A549 (cell line): ENCODE measurements around the gene SLC35A4. TPM values are rescaled to one million over a fixed set of nuclear protein-coding genes. Genes with fewer than 3 reads are reported as not detected.

ENCODE experiments used
- ATAC-seq, 2 experiments: fragments of 200-7000 bp in 1 of 2; fragments of >200 bp in 1 of 2; cut with Nextera tagmentation in 1 of 2; cut with Tn5 transposase in 1 of 2; 3 replicates each; pipeline versions ENCODE4 v1.8.0 to v1.9.1; 2018 to 2020; ENCODE audit warnings: mild to moderate bottlenecking in 1 of 2, moderate library complexity in 1 of 2
- CTCF ChIA-PET: fragments of 300-600 bp; sonication (Branson Sonifier 250); formaldehyde crosslinking; extraction: SDS; loops from one replicate; lab custom pipeline; 2021; ENCODE audit warnings: antibody characterized with exemption, inconsistent platforms; lab: Yijun Ruan, JAX
- POLR2A ChIA-PET: fragments of 350-600 bp; formaldehyde crosslinking; extraction: SDS; loops from one replicate; lab custom pipeline; 2021; ENCODE audit warnings: antibody characterized with exemption, inconsistent platforms; lab: Yijun Ruan, JAX
- DNase-seq, 2 experiments: peaks; one replicate each; pipeline versions ENCODE4 v3.0.0 to v3.0.0-alpha.2; 2011 to 2016; ENCODE audit warnings: low read depth in 1 of 2, low spot score in 1 of 2
- FAIRE-seq: peaks from 2 replicates; lab custom pipeline; 2011; peaks lifted over from hg19 to GRCh38; lab: Jason Lieb, UNC
- H3K27ac ChIP-seq, 2 experiments: fragments of >200 bp; sonication (Bioruptor Twin); formaldehyde crosslinking; 3 replicates each; pipeline ENCODE4 v1.5.1; 2016 to 2017
- H3K4me1 ChIP-seq: fragments of >200 bp; sonication (Bioruptor Twin); formaldehyde crosslinking; 3 replicates; pipeline ENCODE4 v1.6.1; 2016
- H3K4me2 ChIP-seq: fragments of >200 bp; sonication (Bioruptor Twin); formaldehyde crosslinking; 3 replicates; pipeline ENCODE4 v1.6.1; 2016
- H3K4me3 ChIP-seq: fragments of >200 bp; sonication (Bioruptor Twin); formaldehyde crosslinking; 3 replicates; pipeline ENCODE4 v1.5.1; 2016
- H3K9me3 ChIP-seq: fragments of >200 bp; sonication (Bioruptor Twin); formaldehyde crosslinking; 3 replicates; pipeline ENCODE4 v1.6.1; 2016
- BCL3 ChIP-seq: fragments of >200 bp; sonication (Bioruptor Twin); formaldehyde crosslinking; IDR thresholded peaks from 3 replicates; pipeline ENCODE4 v1.6.1; 2016
- CEBPB ChIP-seq, 2 experiments: fragments of >200 bp in 1 of 2; sonication (Bioruptor Twin) in 1 of 2; formaldehyde crosslinking in 1 of 2; IDR thresholded peaks; 2 replicates each; pipeline ENCODE4 v1.6.1; 2012 to 2016
- EHMT2 ChIP-seq: fragments of 200-600 bp; sonication (generic); IDR thresholded peaks from 2 replicates; pipeline ENCODE4 v1.6.1; 2016; ENCODE audit warnings: antibody characterized with exemption, low read depth, mild to moderate bottlenecking, moderate library complexity
- ESRRA ChIP-seq: fragments of 150-350 bp; IDR thresholded peaks from 2 replicates; pipeline ENCODE4 v1.6.1; 2014; ENCODE audit warnings: mild to moderate bottlenecking, low read length, borderline replicate concordance
- GATA3 ChIP-seq: IDR thresholded peaks from 2 replicates; pipeline ENCODE4 v1.6.1; 2012; ENCODE audit warnings: borderline replicate concordance
- HMGXB4 ChIP-seq: fragments of 250-450 bp; sonication (Bioruptor Pico); IDR thresholded peaks from 2 replicates; pipeline ENCODE4 v1.5.0; 2021; ENCODE audit warnings: mild to moderate bottlenecking, moderate library complexity, borderline replicate concordance
- HOXA7 ChIP-seq: fragments of 250-450 bp; sonication (Bioruptor Pico); IDR thresholded peaks from 2 replicates; pipeline ENCODE4 v1.5.0; 2020; ENCODE audit warnings: mild to moderate bottlenecking, moderate library complexity
- HOXB5 ChIP-seq: fragments of 250-450 bp; sonication (Bioruptor Pico); IDR thresholded peaks from 2 replicates; pipeline ENCODE4 v1.5.0; 2020; ENCODE audit warnings: mild to moderate bottlenecking, moderate library complexity
- JUN ChIP-seq, 2 experiments: fragments of >200 bp; sonication (Bioruptor Twin); formaldehyde crosslinking; IDR thresholded peaks; 2 replicates in 1 of 2; 3 replicates in 1 of 2; pipeline ENCODE4 v1.6.1; 2016 to 2017
- MAFK ChIP-seq: fragments of 450-650 bp; IDR thresholded peaks from 2 replicates; pipeline ENCODE4 v1.6.1; 2014; ENCODE audit not compliant: partially characterized antibody
- MAX ChIP-seq: IDR thresholded peaks from 2 replicates; pipeline ENCODE4 v1.6.1; 2012
- NR3C1 ChIP-seq: fragments of >200 bp; sonication (Bioruptor Twin); formaldehyde crosslinking; IDR thresholded peaks from 3 replicates; pipeline ENCODE4 v1.6.1; 2017
- PHF8 ChIP-seq: fragments of 200-600 bp; sonication (generic); IDR thresholded peaks from 2 replicates; pipeline ENCODE4 v1.6.1; 2016; ENCODE audit warnings: low read depth, mild to moderate bottlenecking, antibody characterized with exemption, moderate library complexity, borderline replicate concordance
- POLR2A ChIP-seq: IDR thresholded peaks from 2 replicates; pipeline ENCODE4 v1.6.1; 2012; ENCODE audit warnings: mild to moderate bottlenecking, low read length
- RAD21 ChIP-seq, 2 experiments: fragments of >200 bp in 1 of 2; sonication (Bioruptor Twin) in 1 of 2; formaldehyde crosslinking in 1 of 2; IDR thresholded peaks in 1 of 2; conservative IDR thresholded peaks in 1 of 2; 2 replicates in 1 of 2; 3 replicates in 1 of 2; pipeline ENCODE4 v1.6.1; 2012 to 2018; ENCODE audit warnings: inconsistent platforms in 1 of 2
- TFCP2L1 ChIP-seq: fragments of 250-450 bp; sonication (Bioruptor Pico); IDR thresholded peaks from 2 replicates; pipeline ENCODE4 v1.5.0; 2021; ENCODE audit warnings: mild to moderate bottlenecking
- TP53 ChIP-seq: fragments of 250-450 bp; sonication (Bioruptor Pico); IDR thresholded peaks from 2 replicates; pipeline ENCODE4 v1.5.0; 2021; ENCODE audit warnings: mild to moderate bottlenecking, moderate library complexity
- WGBS: methylation state at CpG from one replicate; pipeline ENCODE4 v1.1.6; 2017; ENCODE audit errors: missing lambda C conversion rate; 5-methylcytosine and 5-hydroxymethylcytosine counted together
- polyA plus RNA-seq, 4 experiments: library from polyadenylated mRNA; depleted of rRNA in 3 of 4; stranded (reverse); fragments of >200 nt; fragmentation: RNase III in 1 of 4; extraction: RNeasy Plus Mini Kit Qiagen cat#74134 plus additional on column Dnase treatment in 1 of 4; gene quantifications; 2 replicates in 3 of 4; 3 replicates in 1 of 4; pipeline ENCODE4 v1.2.3, GENCODE V29; 2011 to 2017
- TF ChIP-seq, protein P1 (sequence below): fragments of 200-600 bp; sonication (generic); IDR thresholded peaks from 2 replicates; pipeline ENCODE4 v1.6.1; 2016; ENCODE audit warnings: antibody characterized with exemption, mild to moderate bottlenecking, moderate library complexity
- TF ChIP-seq, protein P2 (sequence below): IDR thresholded peaks from 2 replicates; pipeline ENCODE4 v1.6.1; 2012
- TF ChIP-seq, protein P3 (sequence below): IDR thresholded peaks from 2 replicates; pipeline ENCODE4 v1.6.1; 2012; ENCODE audit warnings: low read depth, borderline replicate concordance
- TF ChIP-seq, protein P4 (sequence below): fragments of 450-650 bp; IDR thresholded peaks from 2 replicates; pipeline ENCODE4 v1.6.1; 2014; ENCODE audit warnings: antibody characterized with exemption

The SLC35A4 gene
- polyA plus RNA-seq, 2 of the 4 experiments (the other 2 are of a cell fraction) = 65.6 to 79.5 TPM

GRCh38 chr5:140557136-140557805, 7.4 kb upstream of the SLC35A4 start, which contains the start of gene SRA1:
Gene SRA1 (minus strand): TSS chr5:140557473. CDS start chr5:140557452, 21 bp downstream.
- TF ChIP-seq MAX (peak; percentile 85), JUN (IDR thresholded peaks at IDR 0.05) (peak; percentile 85 to 95), TP53 (CRISPR knock-in tag) (no peak), BCL3 (peak; percentile 94; the same call in 1 of the 3 replicates), MAFK (no peak), RAD21 (conservative IDR thresholded peaks at IDR 0.05 in 1 of 2, IDR thresholded peaks at IDR 0.05 in 1 of 2) (0 out of 5 replicates have a peak, but pooled peaks of 1 of the 2 experiments have one; percentile 21), HOXB5 (CRISPR knock-in tag) (0 out of 2 replicates have a peak, but pooled peaks have one; percentile 41), ESRRA (no peak), PHF8 (peak; percentile 87; the same call in 1 of the 2 replicates), GATA3 (peak; percentile 49; the same call in 1 of the 2 replicates), NR3C1 (no peak), POLR2A (peak; percentile 97), CEBPB (IDR thresholded peaks at IDR 0.05) (0 out of 4 replicates have a peak, but pooled peaks of 1 of the 2 experiments have one; percentile 8), HMGXB4 (CRISPR knock-in tag) (no peak), EHMT2 (no peak), TFCP2L1 (CRISPR knock-in tag) (peak; percentile 65; the same call in 1 of the 2 replicates), HOXA7 (CRISPR knock-in tag) (0 out of 2 replicates have a peak, but pooled peaks have one; percentile 9)
- TF ChIP-seq, protein P1, sequence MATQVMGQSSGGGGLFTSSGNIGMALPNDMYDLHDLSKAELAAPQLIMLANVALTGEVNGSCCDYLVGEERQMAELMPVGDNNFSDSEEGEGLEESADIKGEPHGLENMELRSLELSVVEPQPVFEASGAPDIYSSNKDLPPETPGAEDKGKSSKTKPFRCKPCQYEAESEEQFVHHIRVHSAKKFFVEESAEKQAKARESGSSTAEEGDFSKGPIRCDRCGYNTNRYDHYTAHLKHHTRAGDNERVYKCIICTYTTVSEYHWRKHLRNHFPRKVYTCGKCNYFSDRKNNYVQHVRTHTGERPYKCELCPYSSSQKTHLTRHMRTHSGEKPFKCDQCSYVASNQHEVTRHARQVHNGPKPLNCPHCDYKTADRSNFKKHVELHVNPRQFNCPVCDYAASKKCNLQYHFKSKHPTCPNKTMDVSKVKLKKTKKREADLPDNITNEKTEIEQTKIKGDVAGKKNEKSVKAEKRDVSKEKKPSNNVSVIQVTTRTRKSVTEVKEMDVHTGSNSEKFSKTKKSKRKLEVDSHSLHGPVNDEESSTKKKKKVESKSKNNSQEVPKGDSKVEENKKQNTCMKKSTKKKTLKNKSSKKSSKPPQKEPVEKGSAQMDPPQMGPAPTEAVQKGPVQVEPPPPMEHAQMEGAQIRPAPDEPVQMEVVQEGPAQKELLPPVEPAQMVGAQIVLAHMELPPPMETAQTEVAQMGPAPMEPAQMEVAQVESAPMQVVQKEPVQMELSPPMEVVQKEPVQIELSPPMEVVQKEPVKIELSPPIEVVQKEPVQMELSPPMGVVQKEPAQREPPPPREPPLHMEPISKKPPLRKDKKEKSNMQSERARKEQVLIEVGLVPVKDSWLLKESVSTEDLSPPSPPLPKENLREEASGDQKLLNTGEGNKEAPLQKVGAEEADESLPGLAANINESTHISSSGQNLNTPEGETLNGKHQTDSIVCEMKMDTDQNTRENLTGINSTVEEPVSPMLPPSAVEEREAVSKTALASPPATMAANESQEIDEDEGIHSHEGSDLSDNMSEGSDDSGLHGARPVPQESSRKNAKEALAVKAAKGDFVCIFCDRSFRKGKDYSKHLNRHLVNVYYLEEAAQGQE = peak; percentile 30; the same call in 1 of the 2 replicates
- TF ChIP-seq, protein P2, sequence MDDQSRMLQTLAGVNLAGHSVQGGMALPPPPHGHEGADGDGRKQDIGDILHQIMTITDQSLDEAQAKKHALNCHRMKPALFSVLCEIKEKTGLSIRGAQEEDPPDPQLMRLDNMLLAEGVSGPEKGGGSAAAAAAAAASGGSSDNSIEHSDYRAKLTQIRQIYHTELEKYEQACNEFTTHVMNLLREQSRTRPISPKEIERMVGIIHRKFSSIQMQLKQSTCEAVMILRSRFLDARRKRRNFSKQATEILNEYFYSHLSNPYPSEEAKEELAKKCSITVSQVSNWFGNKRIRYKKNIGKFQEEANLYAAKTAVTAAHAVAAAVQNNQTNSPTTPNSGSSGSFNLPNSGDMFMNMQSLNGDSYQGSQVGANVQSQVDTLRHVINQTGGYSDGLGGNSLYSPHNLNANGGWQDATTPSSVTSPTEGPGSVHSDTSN = peak; percentile 64; the same call in 1 of the 2 replicates
- TF ChIP-seq, protein P3, sequence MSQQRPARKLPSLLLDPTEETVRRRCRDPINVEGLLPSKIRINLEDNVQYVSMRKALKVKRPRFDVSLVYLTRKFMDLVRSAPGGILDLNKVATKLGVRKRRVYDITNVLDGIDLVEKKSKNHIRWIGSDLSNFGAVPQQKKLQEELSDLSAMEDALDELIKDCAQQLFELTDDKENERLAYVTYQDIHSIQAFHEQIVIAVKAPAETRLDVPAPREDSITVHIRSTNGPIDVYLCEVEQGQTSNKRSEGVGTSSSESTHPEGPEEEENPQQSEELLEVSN = peak; percentile 64; the same call in 1 of the 2 replicates
- TF ChIP-seq, protein P4, sequence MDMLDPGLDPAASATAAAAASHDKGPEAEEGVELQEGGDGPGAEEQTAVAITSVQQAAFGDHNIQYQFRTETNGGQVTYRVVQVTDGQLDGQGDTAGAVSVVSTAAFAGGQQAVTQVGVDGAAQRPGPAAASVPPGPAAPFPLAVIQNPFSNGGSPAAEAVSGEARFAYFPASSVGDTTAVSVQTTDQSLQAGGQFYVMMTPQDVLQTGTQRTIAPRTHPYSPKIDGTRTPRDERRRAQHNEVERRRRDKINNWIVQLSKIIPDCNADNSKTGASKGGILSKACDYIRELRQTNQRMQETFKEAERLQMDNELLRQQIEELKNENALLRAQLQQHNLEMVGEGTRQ = 0 out of 2 replicates have a peak, but pooled peaks have one; percentile 26
- 0% methylated on average over 10 of the region's 46 CpGs for WGBS
- H3K27ac ChIP-seq = peak within 1 kb of the TSS; percentile 89 to 96
- H3K9me3 ChIP-seq = no peaks in the 10 kb centered on the region
- ATAC-seq = peak; percentile 93 to 97
- peak; percentile 90 to 97 for DNase-seq
- peak within 1 kb of the TSS; percentile 75 for H3K4me3 ChIP-seq
- ChIA-PET POLR2A (interaction anchor here (0.6 to 2.9 kb wide), 16 partner anchors 10 to 313 kb away, joined by 3 to 32 read pairs (median 4); partner anchors contain the start of genes EIF4EBP3, HARS1, HARS2 and IK), CTCF (interaction anchor here (0.7 to 2.0 kb wide), 5 partner anchors 9 to 89 kb away, joined by 3 to 8 read pairs (median 4); partner anchors contain the start of gene EIF4EBP3)
- H3K4me1 ChIP-seq = peaks cover 31% of the 10 kb centered on the region
- FAIRE-seq = no peak
- peak within 1 kb of the TSS; percentile 86 for H3K4me2 ChIP-seq
